Stimulated activated CD8-positive, alpha-beta memory T cell treated with anti-CD3 and anti-CD28 coated beads, Interleukin-15, amount 100 ng/mL, for 24 hours (primary cell): ENCODE data around the gene EPHA4.

ENCODE experiments used
- DNase-seq: peaks from one replicate; pipeline ENCODE4 v3.0.0-alpha.2; 2020; ENCODE audit warnings: low read depth

Gene EPHA4

GRCh38 chr2:221503965-221504364 is 68.1 kb downstream of the EPHA4 start:
- DNase-seq: no peak

GRCh38 chr2:221502270-221503010 is 69.7 kb downstream of the EPHA4 start:
- DNase-seq: no peak

- no peak for DNase-seq
Observed at GRCh38 chr2:221501883-221502269, 70.2 kb downstream of the EPHA4 start.

- no peak for DNase-seq
Observed at GRCh38 chr2:221501210-221501882, 70.8 kb downstream of the EPHA4 start.

GRCh38 chr2:221500501-221501209 is 71.4 kb downstream of the EPHA4 start:
- no peak for DNase-seq

- DNase-seq: no peak
Observed at GRCh38 chr2:221495731-221496130, 76.4 kb downstream of the EPHA4 start.

- no peak for DNase-seq
Observed at GRCh38 chr2:221494556-221494955, 77.5 kb downstream of the EPHA4 start.

- DNase-seq: no peak
Observed at GRCh38 chr2:221493391-221493790, 78.7 kb downstream of the EPHA4 start.

- no peak for DNase-seq
Observed at GRCh38 chr2:221492636-221493035, 79.5 kb downstream of the EPHA4 start.

GRCh38 chr2:221490506-221491060 is 81.5 kb downstream of the EPHA4 start:
- DNase-seq: no peak

GRCh38 chr2:221488136-221488807 is 83.8 kb downstream of the EPHA4 start:
- no peak for DNase-seq

- DNase-seq: no peak
Observed at GRCh38 chr2:221486106-221486505, 86.0 kb downstream of the EPHA4 start.

GRCh38 chr2:221485503-221485870 is 86.6 kb downstream of the EPHA4 start:
- no peak for DNase-seq

- no peak for DNase-seq
Observed at GRCh38 chr2:221484761-221485502, 87.2 kb downstream of the EPHA4 start.

- DNase-seq: no peak
Observed at GRCh38 chr2:221482666-221483455, 89.2 kb downstream of the EPHA4 start.

- DNase-seq: no peak
Observed at GRCh38 chr2:221480821-221481220, 91.3 kb downstream of the EPHA4 start.

GRCh38 chr2:221480163-221480562 is 91.9 kb downstream of the EPHA4 start:
- DNase-seq: no peak

GRCh38 chr2:221478485-221478863 is 93.6 kb downstream of the EPHA4 start:
- no peak for DNase-seq

- no peak for DNase-seq
Observed at GRCh38 chr2:221477714-221478484, 94.2 kb downstream of the EPHA4 start.

GRCh38 chr2:221476195-221476594 is 95.9 kb downstream of the EPHA4 start:
- no peak for DNase-seq
